GM19452 (cell line): ENCODE data around the gene CLDN34.

Experiments used
- ATAC-seq: cut with Tn5 transposase; IDR thresholded peaks from one replicate; pipeline ENCODE4 v1.9.1; 2021; ENCODE audit not compliant: unreplicated experiment

CLDN34 gene

GRCh38 chrX:9966775-9967408 is at the start of gene CLDN34:
Gene CLDN34 (plus strand): TSS chrX:9967358. CDS start chrX:9967358, 0 bp downstream.
- ATAC-seq = no peak

GRCh38 chrX:9917861-9918260 is 49.3 kb upstream of the CLDN34 start:
- ATAC-seq = no peak

GRCh38 chrX:9919632-9920172 is 47.5 kb upstream of the CLDN34 start:
- no peak for ATAC-seq

GRCh38 chrX:9921407-9921806 is 45.8 kb upstream of the CLDN34 start:
- no peak for ATAC-seq

- ATAC-seq = no peak
These were observed 43.8 kb upstream of the CLDN34 start for GRCh38 chrX:9923357-9923756.

GRCh38 chrX:9926002-9926401 is 41.2 kb upstream of the CLDN34 start:
- no peak for ATAC-seq

GRCh38 chrX:9927698-9928482 is 39.3 kb upstream of the CLDN34 start:
- ATAC-seq = no peak

- ATAC-seq = no peak
These were observed 31.7 kb upstream of the CLDN34 start for GRCh38 chrX:9935436-9935835.

GRCh38 chrX:9937761-9938160 is 29.4 kb upstream of the CLDN34 start:
- no peak for ATAC-seq

GRCh38 chrX:9938516-9938915 is 28.6 kb upstream of the CLDN34 start:
- no peak for ATAC-seq

GRCh38 chrX:9940421-9940820 is 26.7 kb upstream of the CLDN34 start:
- no peak for ATAC-seq

- peak; percentile 86 for ATAC-seq
These were observed 25.1 kb upstream of the CLDN34 start for GRCh38 chrX:9942086-9942485.

GRCh38 chrX:9943420-9943819 is 23.7 kb upstream of the CLDN34 start:
- ATAC-seq = no peak

GRCh38 chrX:9947131-9947794 is 19.9 kb upstream of the CLDN34 start:
- ATAC-seq = no peak

- no peak for ATAC-seq
These were observed 18.8 kb upstream of the CLDN34 start for GRCh38 chrX:9948406-9948805.

GRCh38 chrX:9952300-9952699 is 14.9 kb upstream of the CLDN34 start:
- ATAC-seq = no peak

- no peak for ATAC-seq
These were observed 13.8 kb upstream of the CLDN34 start for GRCh38 chrX:9953396-9953795.

- ATAC-seq = no peak
These were observed 11.7 kb upstream of the CLDN34 start for GRCh38 chrX:9955506-9955905.

GRCh38 chrX:9957743-9958142 is 9.4 kb upstream of the CLDN34 start:
- no peak for ATAC-seq

GRCh38 chrX:9958183-9958582 is 9.0 kb upstream of the CLDN34 start:
- no peak for ATAC-seq

GRCh38 chrX:9961750-9962149 is 5.4 kb upstream of the CLDN34 start:
- no peak for ATAC-seq

- ATAC-seq = no peak
These were observed 10.5 kb downstream of the CLDN34 start for GRCh38 chrX:9977635-9978034.
